ENCODE measurements around the gene PALLD.
"Not testable (repeated sequence)": the region's sequence is repeated elsewhere in the genome, so short reads cannot be mapped to it uniquely, and the experiment has no call there.

The PALLD gene

GRCh38 chr4:168679819-168680218 lies 183.0 kb downstream of the PALLD start:
- DNase-seq, result no peak

GRCh38 chr4:168682898-168683500 lies 186.1 kb downstream of the PALLD start:
- DNase-seq, result no peak

DNA sequence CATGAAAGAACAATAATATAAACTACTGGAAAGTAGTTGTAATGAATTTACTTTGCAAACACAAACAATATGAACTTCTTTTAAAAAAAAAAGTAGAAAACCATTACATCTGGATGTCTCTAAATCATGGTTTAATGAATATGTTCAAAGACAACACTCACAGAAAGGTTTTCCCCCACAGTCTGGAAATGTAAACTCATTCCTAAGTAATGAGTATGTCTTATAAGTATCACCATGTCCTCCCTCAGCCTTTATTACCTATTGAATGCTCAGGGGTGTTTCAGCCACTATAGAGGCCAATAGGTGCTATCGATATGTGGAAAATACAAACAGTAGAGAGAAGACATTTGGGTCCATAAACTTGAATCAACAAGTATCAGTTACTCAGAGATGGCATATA lies 186.7 kb downstream of the PALLD start:
- no peak for DNase-seq

GRCh38 chr4:168685136-168685809 lies 188.4 kb downstream of the PALLD start:
- DNase-seq, result no peak

DNA sequence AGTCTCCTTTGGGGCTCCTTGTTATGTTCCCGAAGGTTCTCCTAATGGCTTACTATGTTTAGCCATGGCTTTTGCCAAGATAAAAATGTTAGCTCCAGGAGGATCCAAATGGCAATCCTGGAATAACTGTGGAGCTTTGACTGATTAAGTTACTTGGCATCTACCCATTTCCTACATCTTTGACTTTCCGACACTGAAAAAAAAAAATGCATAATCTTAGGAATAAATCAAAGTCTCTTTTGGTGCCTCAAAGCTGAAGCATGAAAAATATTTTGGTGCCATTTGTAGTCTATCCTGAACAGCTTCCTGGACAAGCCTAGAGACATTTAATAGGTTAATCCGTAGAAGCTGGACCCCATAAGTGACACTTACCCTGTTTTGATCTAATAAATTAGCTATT lies 191.7 kb downstream of the PALLD start:
- no peak for DNase-seq

- DNase-seq, result no peak
Observed at GRCh38 chr4:168689791-168690190, 192.9 kb downstream of the PALLD start.

- no peak for DNase-seq
Observed at GRCh38 chr4:168690199-168690598, 193.3 kb downstream of the PALLD start.

DNA sequence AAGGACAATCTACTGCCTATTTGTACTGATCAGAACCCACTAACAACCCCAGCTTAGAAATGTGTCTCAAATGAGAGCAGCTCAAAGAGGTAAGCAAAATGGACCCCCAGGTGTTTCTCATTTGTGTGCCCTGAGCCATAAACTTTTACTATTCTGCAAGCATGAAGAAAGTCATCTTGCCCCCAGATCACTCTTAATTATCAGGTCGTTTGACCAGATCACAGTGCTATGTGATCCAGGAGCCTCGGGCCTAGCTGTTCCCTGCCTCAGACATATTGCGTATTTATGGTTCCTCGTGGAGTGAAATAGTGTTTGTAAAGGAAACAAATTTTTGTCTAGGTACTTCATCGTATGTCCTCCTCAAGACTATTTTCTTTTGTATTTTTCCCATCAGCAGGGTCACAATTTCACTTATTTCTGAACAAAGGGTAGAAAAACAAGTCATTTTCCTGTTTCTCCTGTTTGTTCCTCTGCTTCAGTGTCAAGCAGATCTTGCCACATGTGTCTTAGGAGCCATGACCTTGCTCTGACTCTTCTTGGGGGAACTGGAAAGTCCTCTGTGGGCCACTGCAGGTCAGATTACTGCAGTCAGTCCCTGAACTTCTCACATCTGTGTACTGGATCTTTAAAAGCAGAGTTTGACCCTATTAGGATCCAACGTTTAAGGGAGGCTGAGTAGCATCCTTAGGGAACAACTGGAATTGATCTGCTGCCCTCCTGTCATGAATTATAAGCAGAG lies 194.9 kb downstream of the PALLD start:
- DNase-seq, result no peak

DNA sequence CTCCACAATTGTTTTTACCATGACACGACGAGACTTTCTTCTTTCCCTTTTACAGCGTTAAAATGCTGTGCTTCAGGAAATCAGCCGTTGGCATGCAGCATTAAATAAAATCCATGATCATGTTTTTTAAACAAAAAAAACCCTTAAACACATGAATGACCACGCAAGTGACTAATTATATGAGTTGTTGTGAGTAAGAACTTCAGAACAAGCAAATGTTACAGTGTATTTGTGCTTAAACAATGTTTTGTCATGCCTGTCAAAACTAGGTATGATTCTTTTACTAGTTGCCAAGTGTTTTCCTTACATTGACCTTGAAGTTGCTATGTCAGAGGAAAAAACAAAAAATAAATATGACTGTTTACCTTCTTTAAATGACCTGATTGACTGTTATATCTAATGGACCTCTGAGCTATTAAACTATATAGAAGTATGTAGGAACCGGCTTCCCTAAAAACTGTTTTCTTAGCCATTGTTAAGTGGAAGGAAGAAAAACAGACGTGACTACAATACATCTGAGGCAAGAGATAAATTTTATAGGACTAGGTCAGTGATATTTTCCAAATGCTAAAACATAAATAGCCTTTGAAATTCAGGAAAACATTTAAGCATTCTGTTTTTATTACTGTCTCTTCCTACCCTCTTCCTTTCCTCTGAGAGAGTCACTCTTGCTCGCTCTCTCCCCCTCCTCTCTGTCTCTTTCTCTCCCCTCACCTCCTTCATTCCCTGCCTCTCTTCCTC lies 197.1 kb downstream of the PALLD start:
- DNase-seq, result no peak

GRCh38 chr4:168694667-168695066 lies 197.8 kb downstream of the PALLD start:
- no peak for DNase-seq

DNA sequence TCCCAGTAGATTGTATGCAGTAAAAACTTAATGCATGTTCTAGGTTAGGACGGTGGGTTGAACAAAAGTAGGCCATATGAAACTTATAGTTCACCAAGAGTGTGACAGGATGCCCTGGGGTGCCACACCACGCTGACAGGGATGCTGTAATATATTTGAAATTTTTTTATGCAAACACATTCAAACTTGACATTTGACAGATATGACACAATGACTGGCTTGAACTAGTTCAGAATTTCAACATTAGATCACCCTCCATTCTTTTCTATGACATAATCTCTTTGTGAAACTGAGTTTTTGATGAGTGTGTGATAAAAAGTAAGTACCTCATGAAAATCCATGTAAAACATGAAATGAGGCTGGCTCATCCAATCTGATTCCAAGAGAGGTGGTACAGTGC lies 198.4 kb downstream of the PALLD start:
- no peak for DNase-seq

DNA sequence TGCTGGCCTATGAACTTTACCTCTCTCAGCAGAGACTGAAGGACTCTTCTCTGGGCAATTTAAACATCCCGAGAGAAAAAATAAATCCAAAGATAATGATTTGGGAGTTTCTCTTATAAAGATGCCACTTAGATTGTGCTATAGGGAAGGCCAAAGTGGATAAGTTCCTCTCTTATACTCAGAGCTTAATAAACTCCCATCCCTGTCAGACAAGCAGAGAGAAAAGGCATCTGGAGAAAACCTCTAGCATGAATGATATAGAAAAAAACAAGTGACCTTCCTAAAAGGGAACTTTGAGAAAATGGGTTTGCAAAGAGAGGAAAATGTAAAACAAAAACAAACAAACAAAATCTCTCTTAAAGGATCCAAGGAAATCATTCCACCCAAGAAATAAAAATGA lies 199.4 kb downstream of the PALLD start:
- no peak for DNase-seq

GRCh38 chr4:168696826-168697225 lies 200.0 kb downstream of the PALLD start:
- DNase-seq, result no peak

GRCh38 chr4:168699224-168699878 lies 202.5 kb downstream of the PALLD start:
- DNase-seq, result no peak

GRCh38 chr4:168701061-168701460 lies 204.2 kb downstream of the PALLD start:
- no peak for DNase-seq

- DNase-seq, result not testable (repeated sequence)
Observed at GRCh38 chr4:168702581-168703087, 205.8 kb downstream of the PALLD start.

- no peak for DNase-seq
Observed at GRCh38 chr4:168705121-168705520, 208.3 kb downstream of the PALLD start.

DNA sequence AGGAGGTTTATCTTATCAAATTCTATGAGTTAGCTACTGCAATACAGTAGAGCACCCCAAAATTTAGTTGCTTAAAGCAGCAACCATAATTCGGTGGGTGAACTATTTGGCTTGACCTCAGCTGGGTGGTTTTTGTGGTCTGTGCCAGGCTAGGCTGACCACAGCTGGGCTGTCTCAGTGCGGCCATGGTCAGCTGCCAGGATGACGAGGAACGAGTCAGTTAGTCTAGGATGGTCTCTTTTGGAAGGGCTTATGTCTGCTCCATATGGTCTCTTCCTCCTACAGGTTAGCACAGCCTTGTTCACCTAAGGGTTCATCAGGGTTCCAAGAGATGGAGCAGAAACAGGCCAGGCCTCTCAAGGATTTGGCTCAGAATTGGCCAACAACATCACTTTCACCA lies 210.4 kb downstream of the PALLD start:
- no peak for DNase-seq

DNA sequence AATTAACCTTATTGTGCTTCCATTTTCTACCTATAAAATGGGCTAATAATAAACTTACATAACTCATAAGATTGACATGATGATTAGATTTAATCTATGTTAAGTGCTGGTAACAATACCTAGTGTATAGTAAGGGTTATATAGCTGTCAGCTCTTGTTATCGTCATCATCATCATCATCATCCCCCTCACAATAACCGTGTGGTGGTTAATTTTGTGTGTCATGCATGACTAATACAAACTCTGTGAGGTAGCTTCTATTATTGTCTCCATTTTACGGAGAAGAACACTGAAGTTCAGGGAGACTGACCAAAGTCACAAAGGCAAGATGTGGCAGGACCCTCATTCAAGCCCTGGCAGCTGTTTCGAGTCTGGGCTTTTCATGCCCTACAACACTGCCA lies 211.3 kb downstream of the PALLD start:
- DNase-seq, result no peak

- DNase-seq, result no peak
Observed at GRCh38 chr4:168710353-168710946, 213.6 kb downstream of the PALLD start.

DNA sequence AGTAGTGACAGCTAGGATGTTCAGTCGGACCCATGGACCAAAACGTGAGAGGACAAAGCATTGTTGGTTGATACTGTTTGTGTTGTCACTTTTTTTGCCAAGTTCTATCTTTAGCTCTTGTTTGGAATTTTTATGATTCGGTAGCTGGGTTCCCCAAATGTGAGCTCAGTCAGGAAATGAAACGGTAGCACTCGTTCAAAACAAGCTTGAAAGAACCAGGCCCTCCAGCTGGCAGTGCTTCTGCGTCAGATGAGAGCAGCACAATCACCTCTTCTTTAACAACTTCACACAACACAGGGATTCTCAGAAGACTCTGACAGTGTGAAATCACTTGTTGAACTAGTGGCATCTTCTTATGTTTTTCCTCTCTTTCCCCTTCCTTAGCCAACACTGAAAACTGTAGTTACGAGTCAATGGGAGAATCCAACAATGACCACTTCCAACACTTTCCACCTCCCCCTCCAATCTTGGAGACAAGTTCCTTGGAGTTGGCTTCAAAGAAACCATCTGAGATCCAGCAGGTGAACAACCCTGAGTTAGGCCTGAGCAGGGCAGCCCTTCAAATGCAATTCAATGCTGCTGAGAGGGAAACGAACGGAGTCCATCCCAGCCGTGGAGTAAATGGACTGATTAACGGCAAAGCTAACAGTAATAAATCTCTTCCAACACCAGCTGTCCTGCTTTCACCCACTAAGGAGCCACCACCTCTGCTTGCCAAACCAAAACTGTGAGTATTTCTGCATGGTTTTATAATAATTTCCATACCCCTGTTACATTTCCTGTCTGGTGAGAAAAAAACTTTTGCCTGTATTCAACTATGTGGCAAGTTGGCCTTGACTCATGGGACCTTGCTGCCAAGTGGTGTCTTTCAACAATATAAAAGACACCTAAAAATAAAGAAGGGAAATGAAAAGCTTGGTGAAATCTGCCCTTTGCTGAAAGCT lies 214.6 kb downstream of the PALLD start:
- no peak for DNase-seq

Measured in NCI-H1105 (cell line).